ENCODE measurements around the gene PSMG2.

Gene PSMG2, protein sequence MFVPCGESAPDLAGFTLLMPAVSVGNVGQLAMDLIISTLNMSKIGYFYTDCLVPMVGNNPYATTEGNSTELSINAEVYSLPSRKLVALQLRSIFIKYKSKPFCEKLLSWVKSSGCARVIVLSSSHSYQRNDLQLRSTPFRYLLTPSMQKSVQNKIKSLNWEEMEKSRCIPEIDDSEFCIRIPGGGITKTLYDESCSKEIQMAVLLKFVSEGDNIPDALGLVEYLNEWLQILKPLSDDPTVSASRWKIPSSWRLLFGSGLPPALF
- 55.5 reads per million, percentile 70 among the genes with 10 or more reads in this experiment for total RNA-seq

GRCh38 chr18:12702221-12703095 lies at the start of gene PSMG2, which contains the start of gene CEP76:
TSS of gene PSMG2 (plus strand) at chr18:12703042. CDS start at chr18:12703108, 66 bp downstream.
TSS of gene CEP76 (minus strand) at chr18:12702723. CDS start at chr18:12702548, 175 bp downstream.
- DNase-seq = peak; percentile 75

- DNase-seq = no peak
Observed at GRCh38 chr18:12654971-12655370, 47.9 kb upstream of the PSMG2 start.

- DNase-seq = no peak
Observed at GRCh38 chr18:12656605-12656937, 46.3 kb upstream of the PSMG2 start.

- no peak for DNase-seq
Observed at GRCh38 chr18:12656938-12657683, 45.7 kb upstream of the PSMG2 start.

DNA sequence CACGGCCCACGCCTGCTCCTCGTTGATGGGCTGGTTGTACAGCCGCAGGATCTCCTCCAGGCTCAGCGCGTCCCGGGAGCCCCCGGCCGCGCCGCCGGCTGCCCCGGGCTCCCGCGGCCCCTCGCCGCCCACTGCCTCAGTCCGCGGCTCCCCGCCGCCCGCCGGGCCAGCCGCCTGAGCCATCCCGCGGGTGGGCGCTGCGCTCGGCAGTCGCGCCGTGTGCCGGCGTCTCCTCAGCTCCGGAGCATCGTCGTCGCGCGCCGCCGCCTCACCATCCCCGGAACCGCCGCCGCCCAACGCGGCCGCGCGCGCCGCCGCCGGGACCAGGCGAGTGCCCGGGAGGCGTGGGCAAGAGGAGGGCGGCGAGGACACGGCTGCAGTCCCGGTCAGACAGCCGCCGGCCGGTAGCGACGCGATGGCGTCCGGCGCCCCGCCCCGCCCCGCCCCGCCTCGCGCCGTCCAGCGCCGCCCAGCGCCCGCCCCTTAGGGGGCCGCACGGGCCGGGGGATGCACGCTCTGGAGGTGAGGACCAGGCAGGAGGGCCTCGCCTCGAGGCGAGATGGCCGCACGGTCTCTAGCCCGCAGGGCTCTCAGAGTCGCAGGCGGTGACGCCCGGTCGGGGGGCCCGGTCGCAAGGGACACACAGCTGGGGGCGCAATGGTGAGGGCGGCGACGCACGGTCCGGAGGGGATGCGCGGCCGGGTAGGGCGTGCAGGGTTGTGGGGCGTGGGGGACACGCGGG lies 45.0 kb upstream of the PSMG2 start, which contains the start of gene SPIRE1:
TSS of gene SPIRE1 (minus strand) at position 424 of the 742 bp plus-strand sequence. CDS start at position 183, 241 bp downstream.
- peak; percentile 8 for DNase-seq

DNA sequence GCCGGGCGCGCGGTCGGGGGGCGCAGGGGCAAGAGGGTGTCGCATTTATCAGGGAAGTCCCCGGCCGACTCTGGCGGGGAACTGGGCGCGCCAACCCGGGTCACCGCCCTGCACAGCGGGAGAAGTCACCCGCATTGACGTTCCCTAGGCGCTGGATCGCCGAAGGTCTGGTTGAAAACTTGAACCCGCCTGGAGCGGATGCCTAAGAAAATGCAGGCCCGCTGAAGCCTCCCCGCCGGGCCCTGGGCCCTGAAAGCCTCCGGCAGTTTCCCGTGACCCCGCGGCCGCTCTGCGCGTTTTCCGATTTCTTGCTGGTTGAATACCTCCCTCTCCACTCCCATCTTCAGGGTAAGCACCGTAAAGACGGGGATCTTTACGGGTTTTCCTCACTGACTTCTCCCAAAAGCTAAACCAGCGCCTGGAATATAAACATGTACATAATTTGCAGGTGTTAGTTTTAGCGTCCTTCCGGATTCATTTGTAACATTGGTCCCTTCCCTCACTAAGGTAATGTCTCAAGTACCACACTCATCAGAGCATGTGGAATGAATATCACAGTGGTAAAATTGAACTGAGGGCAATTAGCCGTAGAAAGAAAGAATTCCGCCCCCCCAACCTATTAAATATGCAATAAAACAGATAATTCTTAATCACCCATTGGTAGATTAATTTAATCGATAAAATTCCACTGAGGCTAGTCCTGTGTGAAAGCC lies 44.3 kb upstream of the PSMG2 start:
- DNase-seq = peak; percentile 8

- DNase-seq = peak; percentile 3
Observed at GRCh38 chr18:12659904-12660605, 42.8 kb upstream of the PSMG2 start.

DNA sequence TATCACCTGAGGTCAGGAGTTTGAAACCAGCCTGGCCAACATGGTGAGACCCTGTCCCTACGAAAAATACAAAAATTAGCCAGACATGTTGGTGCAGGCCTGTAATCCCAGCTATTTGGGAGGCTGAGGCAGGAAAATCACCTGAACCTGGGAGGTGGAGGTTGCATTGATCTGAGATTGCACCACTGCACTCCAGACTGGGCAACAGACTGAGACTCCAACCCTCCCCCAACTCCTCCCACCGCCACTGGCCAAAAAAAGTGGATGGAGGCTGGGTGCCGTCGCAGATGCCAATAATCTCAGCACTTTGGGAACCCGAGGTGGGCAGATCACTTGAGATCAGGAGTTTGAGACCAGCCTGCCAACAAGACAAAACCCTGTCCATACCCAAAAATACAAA lies 34.8 kb upstream of the PSMG2 start:
- DNase-seq = no peak

DNA sequence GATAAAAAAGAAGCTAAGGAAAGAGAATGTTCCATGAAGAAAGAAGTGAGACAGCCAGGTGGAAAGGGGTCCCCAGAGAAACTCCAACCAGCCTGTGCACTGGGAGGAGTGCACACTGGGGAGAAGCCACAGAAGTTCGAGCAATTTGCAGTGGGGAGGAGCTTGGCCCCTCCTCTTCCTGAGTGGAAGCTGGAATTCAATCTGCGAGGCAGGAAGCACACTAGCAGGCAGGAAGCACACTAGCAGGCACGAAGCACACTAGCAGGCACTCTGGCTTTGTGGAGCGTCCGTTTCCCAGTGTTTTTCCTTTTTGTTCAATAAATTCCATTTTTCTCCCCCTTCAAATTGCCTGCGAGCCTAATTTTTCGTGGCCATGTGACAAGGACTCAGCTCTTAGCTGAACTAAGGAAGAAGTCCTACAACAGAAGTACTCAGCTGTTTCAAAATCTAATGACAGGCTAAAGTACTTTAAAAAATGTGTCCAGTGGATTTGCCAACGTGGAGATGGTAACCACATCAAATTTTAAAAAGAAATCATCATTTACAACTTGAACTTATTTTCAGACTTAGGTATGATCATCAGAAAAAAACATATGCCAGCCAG lies 23.6 kb upstream of the PSMG2 start:
- no peak for DNase-seq

GRCh38 chr18:12686100-12686499 lies 16.7 kb upstream of the PSMG2 start:
- DNase-seq = no peak

DNA sequence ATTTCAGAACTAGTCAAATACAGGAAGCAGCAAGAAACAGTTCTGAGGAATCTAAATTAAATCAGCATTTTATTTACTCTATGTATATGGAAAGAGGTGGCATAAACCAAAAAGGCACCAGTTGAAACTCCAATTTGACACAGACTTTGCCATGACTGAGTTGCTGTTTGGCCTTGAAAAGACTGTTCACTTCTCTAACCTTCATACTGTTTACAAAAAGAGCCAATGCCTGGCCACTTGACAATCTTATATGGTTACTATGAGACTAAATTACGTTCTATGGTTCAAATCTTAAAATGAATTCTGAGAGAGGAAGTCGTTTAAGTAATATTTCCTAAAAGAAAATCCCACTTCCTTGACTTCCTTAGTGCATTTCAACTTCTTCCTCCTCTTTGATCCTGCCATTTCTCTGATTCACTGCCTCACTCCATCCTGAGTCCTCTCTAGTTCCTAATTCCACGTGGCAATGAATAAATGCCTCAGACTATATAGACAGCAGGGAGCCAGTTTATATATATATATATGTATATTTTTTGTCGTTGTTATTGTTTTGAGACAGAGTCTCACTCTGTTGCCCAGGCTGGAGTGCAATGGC lies 13.5 kb upstream of the PSMG2 start:
- no peak for DNase-seq

- DNase-seq = no peak
Observed at GRCh38 chr18:12692206-12692605, 10.6 kb upstream of the PSMG2 start.

DNA sequence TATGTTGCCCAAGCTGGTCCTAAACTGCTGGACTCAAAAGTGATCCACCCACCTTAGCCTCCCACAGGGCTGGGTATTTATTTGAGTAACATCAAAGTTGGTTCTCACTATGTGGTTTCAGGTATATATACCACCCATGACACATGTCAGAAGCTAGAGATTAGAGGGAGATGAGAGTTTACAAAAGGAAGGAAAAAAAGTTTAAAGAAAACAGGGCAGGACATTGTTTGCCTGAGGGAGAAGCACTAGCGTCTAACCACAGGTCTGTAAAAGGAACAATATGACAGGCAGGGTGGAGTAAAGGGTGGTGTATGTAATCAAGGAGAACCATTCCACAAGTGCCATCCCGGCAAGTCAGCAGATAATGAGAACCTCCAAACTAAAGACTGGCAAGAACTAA lies 8.8 kb upstream of the PSMG2 start:
- DNase-seq = no peak

GRCh38 chr18:12699747-12700146 lies 3.1 kb upstream of the PSMG2 start:
- no peak for DNase-seq

GRCh38 chr18:12701161-12701560 lies 1.7 kb upstream of the PSMG2 start:
- DNase-seq = no peak

GRCh38 chr18:12703096-12703567 lies 290 bp downstream of the PSMG2 start:
- DNase-seq = no peak

DNA sequence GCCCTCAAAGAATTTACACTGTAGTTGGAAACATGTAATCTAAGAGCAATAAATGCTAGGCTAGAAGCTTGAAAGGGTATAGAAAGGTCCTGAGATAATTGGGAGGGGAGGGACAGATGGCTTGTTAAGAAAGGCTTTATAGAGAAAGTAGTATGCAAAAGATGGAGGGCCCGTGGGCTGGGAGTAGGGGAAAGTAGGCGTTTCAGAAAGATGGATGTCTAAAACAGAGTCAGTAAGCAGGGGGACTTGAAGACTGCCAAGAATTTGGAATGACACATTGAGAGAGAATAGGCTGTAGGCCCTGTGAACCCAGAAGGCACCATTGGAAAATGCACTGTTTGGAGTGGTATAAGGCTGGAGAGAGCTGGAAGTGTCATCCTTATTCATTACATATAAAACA lies 822 bp downstream of the PSMG2 start:
- no peak for DNase-seq

GRCh38 chr18:12711446-12711845 lies 8.6 kb downstream of the PSMG2 start:
- DNase-seq = no peak

DNA sequence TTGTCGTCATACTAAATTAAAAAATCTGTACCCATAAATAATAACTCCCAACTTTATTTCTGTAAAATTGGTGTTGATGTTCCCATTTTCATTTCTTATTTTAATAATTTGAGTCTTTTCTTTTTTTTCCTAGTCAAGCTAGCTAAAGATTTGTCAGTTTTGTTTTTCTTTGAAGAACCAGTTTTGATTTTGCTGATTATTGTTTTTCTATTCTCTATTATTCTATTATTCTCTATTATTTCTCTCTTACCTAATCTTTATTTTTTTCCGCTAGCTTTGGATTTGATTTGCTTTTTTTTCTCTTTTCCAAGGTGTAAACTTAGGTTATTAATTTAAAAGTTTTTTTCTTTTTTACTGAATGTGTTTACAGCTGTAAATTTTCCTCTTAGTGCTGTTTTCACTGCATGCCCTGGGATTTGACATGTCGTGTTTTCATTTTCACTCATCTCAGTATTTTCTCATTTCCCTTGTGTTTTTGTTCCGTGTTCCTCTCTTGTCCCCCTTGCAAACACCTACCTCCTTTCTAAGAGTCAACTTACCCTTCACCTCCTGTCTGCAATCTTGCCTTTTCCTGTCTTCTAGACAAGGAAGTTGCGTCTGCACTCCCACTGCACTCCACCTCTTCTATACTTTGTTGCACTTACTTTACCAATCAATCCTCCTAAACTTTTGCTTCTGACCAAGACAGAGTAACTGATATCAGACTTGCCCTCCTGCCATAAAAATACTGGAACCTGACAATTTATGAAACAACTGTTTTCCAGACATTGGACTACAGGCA lies 18.8 kb downstream of the PSMG2 start:
- DNase-seq = no peak
